Daoy (cell line): ENCODE data around the gene RUFY2. TPM values are rescaled to one million over a fixed set of nuclear protein-coding genes. Genes with fewer than 3 reads are reported as not detected.

Experiments used
- DNase-seq: peaks from one replicate; pipeline ENCODE4 v3.0.0-alpha.2; 2015; ENCODE audit warnings: low read depth
- total RNA-seq: library from RNA; depleted of rRNA; stranded (reverse); fragments of >200 nt; shearing (Covaris generic); gene quantifications from 2 replicates; pipeline ENCODE4 v1.2.3, GENCODE V29; 2014

RUFY2 gene
- total RNA-seq, 1 experiment from 2014 or later, result 8.1 TPM

DNA sequence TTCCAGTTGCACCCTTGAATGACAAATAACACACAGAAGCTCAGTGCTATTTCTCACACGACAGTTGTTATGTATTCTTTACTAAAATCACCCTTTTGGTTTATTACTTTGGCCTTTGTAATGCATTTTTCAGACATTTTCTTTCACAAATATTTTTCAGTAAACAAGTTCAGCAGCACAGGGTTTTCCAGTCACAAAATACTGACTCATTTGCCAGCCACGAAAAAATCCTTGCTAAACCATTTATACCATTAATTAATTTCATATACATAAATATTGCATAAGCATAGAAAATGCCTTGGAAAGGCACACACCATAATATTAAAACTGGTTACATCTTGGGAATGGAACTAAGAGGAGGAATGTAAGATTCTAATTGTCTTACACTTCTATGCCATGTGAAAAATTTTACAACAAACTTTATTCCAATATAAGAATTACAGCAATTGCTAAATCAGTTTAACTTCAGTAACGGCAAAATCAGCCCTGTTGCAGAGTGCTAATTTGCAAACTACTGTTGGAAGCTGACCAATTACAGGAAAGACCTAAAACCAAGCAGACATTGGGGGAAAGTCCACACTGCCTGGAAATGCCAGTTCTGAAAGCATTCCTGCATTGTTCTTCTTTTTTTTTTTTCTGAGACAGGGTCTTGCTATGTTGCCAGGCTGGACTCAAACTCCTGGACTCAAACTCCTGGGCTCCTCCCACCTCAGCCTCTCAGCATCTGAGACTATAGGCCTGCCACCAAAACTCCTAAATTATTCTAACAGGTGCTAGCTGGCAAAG is 42.8 kb downstream of the RUFY2 start:
- no peak for DNase-seq

DNA sequence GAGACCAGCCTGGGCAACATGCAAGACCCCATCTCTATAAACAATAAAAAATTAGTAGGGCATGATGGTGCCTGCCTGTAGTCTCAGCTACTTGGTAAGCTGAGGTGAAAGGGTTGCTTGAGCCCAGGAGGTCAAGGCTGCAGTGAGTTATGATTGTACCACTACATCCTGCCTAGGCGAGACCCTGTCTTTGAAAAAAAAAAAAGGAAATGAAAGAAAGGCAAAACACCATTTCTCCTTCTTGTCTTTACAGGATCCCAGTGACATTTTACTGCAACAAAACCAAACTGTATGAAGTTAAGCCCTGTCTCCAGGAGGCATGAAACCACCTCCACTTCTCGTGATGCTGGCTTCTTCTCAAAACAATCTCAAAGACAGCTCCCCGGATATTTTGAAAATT is 44.5 kb downstream of the RUFY2 start:
- DNase-seq, result no peak

DNA sequence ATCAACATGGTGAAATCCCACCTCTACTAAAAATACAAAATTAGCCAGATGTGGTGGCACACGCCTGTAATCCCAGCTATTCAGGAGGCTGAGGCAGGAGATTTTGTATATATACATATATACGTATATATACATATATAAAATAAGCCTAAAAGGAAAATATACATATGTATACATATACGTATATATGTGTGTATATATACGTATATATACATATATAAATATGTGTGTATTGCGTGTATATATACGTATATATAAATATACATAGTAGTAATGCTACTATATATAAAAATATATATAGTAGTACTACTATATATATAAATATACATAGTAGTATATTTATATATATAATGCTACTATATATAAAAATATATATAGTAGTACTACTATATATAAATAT is 47.9 kb downstream of the RUFY2 start:
- DNase-seq, result no peak

DNA sequence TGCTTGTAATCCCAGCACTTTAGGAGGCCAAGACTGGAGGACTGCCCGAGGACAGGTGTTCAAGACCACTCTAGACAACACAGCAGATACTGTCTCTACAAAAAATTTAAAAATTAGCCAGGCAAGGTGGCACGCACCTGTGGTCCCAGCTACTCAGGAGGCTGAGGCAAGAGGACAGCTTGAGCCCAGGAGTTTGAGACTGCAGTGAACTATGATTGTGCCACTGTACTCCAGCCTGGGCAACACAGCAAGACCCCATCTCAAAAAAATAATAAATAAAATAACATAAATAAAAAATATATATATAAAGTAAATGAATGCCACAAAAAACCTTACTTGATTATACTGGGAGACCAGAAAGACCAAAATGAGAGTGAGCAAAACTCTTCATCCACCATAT is 53.5 kb downstream of the RUFY2 start:
- no peak for DNase-seq

DNA sequence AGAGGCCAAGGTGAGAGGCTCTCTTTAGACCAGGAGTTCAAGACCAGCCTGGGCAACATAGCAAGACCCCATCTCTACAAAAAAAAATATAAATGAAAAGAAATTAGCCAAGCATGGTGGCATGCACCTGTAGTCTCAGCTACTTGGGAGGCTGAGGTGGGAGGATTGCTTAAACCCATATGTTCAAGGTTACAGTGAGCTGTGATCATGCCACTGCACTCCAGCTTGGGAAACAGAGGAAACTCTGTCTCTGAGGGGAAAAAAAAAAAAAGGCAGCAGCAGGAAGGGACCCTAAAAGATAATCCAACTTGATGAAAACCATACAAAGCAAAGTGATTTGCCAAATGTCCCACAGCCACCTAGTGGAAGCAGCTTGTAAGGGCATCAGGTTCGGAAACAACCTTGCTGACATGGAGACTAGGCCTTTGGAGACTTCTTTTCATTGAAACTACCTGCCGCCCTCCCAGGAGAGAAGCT is 58.8 kb downstream of the RUFY2 start:
- DNase-seq, result peak; percentile 38

DNA sequence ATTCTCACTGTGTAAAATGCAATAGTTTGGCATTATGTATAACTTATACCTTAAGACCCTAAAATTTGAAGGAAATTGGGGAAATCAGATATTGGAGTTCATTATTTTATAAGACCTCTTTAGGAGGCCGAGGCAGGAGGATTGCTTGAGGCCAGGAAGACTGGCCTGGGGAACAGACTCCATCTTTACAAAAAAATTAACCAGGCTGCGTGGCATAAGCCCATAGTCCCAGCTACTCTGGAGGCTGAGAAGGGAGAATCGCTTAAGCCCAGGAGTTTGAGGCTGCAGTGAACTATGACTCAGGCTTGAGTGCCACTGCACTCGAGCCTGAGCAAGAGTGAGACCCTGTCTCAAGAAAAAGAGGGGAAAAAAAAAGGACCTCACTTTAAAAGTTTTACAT is 60.3 kb downstream of the RUFY2 start:
- DNase-seq, result no peak

DNA sequence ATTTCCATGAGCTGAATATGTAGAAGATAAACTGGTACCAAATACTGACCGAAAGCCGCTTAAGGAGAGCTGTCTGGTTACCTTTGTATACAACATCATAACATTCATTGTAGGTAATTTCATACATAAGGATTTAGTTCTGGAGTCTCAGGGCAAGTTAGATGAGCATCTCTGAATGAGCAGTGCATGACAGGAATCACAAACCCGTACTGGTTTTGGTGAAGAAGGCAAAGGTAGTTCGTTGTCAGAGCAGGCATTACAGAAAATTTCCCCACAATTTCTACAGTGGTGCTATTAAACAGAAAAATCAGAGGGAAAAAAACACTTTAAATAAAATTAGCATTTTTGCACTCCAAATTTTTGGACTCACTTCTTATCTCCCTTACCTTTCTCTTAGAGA is 61.5 kb downstream of the RUFY2 start:
- no peak for DNase-seq

DNA sequence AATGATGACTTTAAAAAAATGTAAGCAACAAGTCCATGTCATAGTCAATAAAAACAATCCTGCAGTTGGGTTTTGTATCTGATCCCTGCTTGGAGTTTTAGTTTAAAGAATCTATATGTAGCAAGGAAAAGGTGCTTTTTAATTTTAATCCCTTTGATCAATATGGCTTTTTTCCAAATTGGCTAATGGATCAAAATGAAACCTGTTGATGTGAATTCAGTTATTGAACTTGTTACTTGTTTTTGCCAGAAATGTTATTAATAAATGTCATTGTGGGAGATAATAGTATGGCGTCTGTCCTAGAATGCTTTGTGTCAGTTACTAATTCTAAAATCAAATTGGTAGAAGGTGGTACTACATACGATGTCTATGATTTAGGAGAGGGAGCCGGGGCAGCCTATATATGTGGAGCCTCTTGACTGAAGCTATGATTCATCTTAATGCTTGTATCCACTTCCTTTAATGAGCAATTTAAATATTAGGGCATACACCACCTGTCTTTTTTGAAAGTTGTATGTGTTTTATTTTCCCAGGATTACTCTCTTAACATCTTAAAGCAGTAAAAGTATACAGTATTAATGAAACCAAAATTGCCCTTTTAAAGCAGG is 64.1 kb downstream of the RUFY2 start:
- no peak for DNase-seq

DNA sequence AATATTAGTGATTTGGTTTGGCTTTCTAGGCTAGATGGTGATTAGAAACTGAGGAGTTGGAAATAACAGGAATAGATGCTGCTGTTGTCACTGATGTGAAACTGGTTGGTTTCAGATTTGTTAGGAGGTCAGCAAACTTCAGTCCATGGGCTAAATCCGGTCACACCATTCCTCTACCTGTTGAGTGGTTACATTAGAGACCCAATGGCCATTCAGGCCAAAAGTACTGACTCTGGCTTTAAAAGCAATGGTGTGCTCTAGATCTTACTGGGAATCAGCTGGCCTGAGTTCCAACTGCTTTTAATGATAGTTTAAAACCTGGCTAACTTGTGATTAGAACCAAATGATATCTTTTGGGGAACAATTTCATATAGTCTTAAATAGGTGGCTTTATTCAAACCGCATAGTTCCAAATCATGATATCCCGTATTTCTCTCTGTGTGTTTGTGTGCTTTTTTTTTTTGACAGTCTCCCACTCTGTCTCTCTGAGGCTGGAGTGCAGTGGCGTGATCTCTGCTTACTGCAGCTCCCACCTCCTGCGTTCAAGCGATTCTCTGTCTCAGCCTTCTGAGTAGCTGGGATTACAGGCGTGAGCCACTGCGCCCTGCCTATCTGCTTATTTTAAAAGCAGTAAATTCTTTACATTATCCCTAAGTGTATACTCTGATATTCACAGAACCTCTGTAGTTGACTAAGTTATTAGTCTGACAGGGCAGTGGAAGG is 66.6 kb downstream of the RUFY2 start:
- DNase-seq, result no peak

DNA sequence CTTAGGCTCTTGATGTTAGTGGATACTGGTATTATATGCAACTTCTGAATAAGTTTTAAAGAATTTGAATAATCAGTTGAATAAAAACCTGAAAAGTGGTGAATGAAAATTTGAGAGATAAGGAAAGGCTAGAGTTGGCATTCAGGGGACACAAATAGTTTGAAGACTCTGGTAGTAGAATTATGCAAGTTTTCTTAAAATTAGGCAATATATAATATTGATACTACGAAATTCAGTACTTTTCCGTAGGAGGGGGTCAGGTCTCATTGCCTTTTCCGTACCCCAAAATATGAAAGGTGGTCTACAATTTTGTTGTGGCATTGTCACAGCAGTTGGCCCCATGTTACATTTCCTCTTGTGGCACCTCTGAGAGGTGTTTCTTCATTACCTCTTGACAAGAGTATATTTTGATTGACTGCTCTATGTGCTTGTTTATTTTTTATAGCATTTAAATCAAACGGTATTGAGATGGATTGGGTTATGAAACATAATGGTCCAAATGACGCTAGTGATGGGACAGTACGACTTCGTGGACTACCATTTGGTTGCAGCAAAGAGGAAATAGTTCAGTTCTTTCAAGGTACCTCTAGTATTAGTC is 70.2 kb downstream of the RUFY2 start:
- DNase-seq, result no peak

DNA sequence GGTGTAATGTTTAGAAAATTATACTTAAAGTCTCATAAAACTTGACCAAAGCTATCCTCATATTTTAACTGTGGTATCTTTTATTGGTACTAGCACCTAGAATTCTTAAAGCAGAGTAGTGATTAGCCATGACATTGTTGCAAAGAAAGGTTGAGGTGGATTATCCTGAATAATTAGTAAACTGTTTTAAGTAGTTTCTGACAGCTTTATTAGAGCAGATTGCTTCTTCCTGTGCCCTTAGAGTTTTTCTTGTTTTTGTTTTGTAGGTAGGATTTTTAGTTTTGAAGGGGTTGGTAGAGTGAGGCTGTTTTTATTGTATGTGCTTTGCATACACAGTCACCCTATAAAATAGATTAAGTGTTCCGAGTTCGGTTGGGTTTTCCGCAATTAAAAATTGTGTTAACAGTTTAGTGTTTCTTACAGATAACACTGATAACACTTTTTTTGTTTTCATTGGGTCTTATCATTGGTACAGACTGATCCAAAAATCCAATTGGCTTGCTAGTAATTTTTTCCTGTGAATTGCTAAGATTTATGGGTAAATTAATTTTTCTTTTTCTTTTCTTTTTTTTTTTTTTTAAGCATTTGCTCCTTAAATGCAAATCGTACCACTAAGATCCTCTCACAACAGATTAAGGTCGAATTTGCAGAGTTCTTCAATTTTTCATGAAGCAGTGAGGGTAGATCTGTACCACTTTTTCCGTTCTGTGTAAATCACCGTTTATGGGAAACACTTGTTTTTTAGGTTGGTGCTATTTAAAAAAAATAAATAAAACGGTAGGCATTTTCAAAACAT is 72.2 kb downstream of the RUFY2 start:
- DNase-seq, result no peak

DNA sequence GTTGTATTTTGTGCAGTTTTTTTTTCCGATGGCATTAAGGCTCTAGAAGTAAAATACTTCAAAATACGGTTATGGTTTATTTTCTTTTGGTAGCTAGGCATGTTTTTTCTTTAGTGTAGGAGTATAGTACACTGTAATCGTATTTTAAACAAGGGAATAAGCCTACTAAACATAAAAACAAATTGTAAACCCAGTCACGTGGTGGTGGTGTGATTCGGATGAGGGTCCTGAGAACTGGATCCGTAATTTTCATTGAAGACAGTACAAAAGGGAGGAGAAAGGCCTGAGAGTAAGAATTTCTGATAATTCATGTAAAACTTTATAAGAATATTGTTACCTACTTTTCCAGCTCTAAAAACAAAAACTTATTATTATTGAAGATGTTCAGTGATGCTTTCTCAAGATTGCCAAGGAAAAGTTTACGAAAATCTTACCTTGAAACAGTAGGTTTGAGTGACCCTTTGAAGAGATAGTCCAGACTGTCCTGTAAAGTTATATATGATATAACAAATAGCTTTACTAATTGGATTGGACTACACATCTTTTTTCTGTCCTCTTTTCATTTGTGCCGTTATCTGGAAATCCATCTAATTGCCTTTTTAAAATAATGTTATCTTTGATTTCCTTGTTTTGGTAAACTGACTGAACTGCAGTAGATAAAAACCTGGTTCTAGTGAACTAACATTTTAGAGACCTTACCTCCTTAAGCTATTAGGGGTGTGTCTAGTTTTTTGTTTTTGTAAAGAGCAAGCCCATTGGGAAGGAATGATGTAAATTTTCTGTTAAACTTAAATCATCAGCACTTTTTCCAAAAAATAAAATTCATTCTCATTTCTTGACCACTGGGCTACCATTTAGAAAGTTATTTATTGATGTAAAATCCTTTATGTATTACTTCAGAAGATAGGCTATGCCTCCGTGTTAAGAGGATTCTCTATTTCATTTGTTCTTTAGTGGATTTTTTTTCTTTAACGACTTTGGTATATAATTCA is 73.3 kb downstream of the RUFY2 start:
- no peak for DNase-seq

DNA sequence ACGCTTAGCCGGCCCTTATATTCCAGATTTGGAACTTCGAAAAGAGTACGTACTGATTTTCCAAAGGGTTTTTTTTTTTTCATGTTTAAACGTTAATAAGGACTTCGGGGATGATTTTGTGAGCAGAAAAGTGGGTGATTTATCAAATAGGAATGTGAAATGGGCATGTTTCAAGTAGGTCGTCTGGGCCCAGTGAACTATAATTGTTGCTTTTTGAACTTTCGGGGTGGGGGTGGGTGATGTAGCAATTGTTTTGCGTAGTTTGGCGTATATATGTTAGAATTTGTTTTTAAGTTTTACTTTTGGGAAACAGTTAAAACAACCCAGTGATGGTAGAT is 74.0 kb downstream of the RUFY2 start:
- DNase-seq, result no peak

DNA sequence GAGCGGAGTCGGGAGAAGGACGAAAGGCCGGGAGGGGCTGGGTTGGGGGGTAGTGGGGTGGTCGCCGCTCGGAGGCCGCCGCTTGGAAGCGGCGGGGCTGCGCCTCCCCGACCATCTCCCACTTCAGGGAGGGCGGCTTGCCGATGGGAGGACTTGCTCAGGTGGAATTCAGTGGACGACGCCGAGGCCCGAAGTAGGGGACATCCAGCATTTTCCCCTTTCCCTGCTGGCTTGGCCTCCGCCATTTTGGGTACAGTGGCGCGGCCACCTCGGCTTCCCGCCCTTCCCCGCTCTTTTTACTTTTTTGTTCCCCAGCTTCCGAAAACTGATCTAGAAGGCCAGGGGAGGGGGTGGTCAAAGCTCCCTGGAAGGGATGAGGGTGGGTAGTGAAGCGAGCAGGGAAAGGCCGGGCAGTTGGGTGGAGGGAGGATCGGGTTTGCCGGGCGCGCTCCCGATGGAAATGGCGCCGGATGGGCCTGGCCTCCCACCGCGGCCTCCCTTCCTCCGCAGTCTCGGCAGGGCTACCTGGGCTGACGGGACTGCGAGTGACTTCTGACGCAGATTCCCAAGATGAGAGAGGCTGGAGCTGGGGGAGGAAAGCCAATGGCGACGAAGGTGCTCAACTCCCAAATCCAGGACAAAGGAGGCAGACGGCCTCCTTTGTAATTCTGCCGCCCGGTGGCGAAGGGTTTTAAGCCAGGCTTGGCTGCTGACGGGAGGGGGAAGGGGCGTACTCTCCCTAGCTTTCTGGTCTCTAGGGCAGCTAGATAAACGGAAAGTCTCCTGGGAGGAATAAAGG is 74.6 kb downstream of the RUFY2 start, which contains the start of gene PBLD:
Gene PBLD (minus strand): TSS at position 670 of the 799 bp plus-strand sequence. CDS start 26,084 bp downstream, outside the sequence.
- peak; percentile 78 for DNase-seq

DNA sequence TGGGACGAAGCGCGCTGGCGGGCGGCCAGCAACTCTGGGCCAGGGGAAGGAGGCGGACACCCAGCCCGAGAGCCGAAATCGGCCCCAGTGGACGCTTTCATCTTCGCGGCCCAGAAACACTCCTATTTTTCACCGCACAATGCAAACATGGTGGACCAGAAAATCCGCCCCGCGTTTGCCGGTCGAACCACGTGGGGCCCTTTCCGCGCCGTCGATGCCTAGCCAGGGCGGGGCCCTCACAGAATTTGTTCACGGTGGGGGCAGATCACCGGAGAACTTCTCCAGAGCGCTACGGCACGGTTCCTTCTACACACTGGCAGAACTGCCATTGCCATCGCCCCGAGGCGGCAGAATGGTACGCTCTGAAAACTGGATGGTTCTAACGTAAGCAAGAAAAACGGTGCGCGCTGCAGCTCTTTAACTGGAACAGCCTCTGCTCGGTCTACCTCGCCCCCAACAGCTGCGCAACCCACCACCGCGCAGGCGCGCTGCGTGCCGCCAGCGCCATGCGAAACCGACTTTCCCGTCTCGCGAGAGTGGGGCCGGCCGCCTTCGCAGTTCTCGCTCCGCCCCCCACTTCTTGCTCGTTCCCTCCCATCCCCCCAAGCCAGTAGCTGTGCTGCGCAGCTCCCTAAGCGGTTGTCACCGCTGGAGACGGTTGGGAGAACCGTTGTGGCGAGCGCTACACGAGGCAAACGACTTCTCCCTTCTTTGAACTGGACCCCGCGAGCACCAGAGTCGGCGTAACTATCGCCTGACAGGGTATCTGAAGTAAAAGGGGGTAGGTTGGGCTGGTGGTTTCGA is 75.4 kb downstream of the RUFY2 start, which contains the start of gene HNRNPH3:
Gene HNRNPH3 (plus strand): TSS at position 610 of the 804 bp plus-strand sequence. CDS start 5,158 bp downstream, outside the sequence.
- peak; percentile 98 for DNase-seq

DNA sequence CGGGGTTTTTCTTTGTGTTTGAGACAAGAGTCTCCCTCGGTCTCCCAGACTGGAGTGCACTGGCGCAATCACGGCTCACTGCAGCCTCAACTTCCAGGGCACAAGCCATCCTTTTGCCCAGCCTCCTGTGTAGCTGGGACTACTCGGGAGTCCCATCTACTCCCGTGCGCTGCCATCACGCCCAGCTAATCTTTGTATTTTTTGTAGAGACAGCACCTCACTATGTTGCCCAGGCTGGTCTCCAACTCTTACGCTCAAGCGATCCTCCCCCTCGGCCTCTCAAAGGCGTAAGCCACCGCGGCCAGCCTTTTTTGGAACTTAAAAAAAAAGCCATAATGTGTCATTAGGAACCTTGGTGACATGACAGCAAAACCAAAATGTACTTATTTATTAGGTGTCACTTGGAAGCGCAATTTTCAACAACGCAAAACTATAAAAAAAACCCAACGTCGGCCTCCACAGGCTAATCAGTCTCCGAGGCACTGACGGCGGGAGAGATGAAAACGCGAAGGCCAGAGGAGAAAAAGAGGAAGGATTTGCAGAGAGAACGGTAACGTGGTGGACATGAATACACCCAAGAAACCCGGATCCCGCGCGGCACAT is 76.1 kb downstream of the RUFY2 start:
- DNase-seq, result peak; percentile 16

DNA sequence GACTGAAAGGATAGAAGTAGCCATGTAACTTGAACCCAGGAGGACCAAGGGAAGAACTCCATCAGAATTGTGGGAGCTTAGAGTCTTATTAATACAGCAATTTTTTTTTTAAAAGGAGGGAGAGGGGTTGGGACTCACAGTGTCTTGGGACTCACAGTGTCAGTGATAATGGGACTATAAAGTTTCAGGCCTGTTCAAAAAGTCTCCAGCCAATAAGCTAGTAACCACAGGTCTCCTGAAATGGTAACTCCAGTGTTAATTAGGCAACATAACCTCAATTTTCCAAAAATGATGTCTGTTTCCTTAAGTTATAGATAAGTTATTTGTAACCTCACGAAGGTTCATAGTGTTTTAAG is 77.6 kb downstream of the RUFY2 start:
- no peak for DNase-seq
